Psoas muscle (tissue), 8 donors: ENCODE results near the gene SLC17A8. TPM values are rescaled to one million over a fixed set of nuclear protein-coding genes. Genes with fewer than 3 reads are reported as not detected.

ENCODE experiments used
- ATAC-seq, 4 donors: fragments of 200-7000 bp; cut with Tn5 transposase; one replicate each; pipeline ENCODE4 v1.9.1; 2020; ENCODE audit warnings: moderate library complexity in 3 of 4, mild to moderate bottlenecking in 2 of 4
- DNase-seq, 2 donors: peaks; one replicate each; pipeline ENCODE4 v3.0.0-alpha.2; 2020
- H3K27ac ChIP-seq: fragments of 200-600 bp; one replicate; pipeline ENCODE4 v1.8.0; 2022
- H3K27me3 ChIP-seq, 3 donors: fragments of 200-600 bp in 1 of 3; one replicate each; pipeline versions ENCODE4 v1.6.1 to v1.8.0; 2013 to 2022; ENCODE audit warnings: low read length in 2 of 3, mild to moderate bottlenecking in 2 of 3, moderate library complexity in 1 of 3; ENCODE audit not compliant: insufficient read depth in 3 of 3
- H3K36me3 ChIP-seq, 2 donors: fragments of 200-600 bp in 1 of 2; one replicate each; pipeline versions ENCODE4 v1.6.1 to v1.8.0; 2013 to 2022; ENCODE audit warnings: low read depth in 1 of 2, mild to moderate bottlenecking in 1 of 2, moderate library complexity in 1 of 2; ENCODE audit not compliant: insufficient read depth in 1 of 2
- H3K4me1 ChIP-seq: fragments of 200-600 bp; one replicate; pipeline ENCODE4 v1.8.0; 2022
- H3K4me3 ChIP-seq: fragments of 200-600 bp; one replicate; pipeline ENCODE4 v1.8.0; 2022; ENCODE audit warnings: mild to moderate bottlenecking
- H3K9me3 ChIP-seq: fragments of 200-600 bp; one replicate; pipeline ENCODE4 v1.8.0; 2022
- WGBS, 3 donors: extraction: QIAGEN DNeasy Blood & Tissue Kit; methylation state at CpG; one replicate each; pipeline versions ENCODE4 v1.1.6 to v1.1.7; 2013; 5-methylcytosine and 5-hydroxymethylcytosine counted together
- intact Hi-C, 2 donors: fragments of 100-400 bp; cut with DNase I; formaldehyde crosslinking; loops; one replicate each; pipeline versions ENCODE4 v1.11.0 to v1.14.2; 2022
- polyA plus RNA-seq, 3 donors: library from polyadenylated mRNA; stranded (reverse); fragments of 200-250 nt; gene quantifications; one replicate each; pipeline ENCODE4 v1.2.3, GENCODE V29; 2013
- total RNA-seq, 4 donors: library from RNA; stranded (reverse); fragmentation: NEBNext Ultra II Directional in 2 of 4; extraction: Animal tissue kit (Norgen Biotek cat#: 25700) in 2 of 4; gene quantifications; one replicate each; pipeline versions ENCODE4 v1.2.1 to v1.2.4, GENCODE V29; 2021 to 2023
- TF ChIP-seq, protein P1 (sequence below): fragments of 200-600 bp; IDR thresholded peaks from one replicate; pipeline ENCODE4 v1.8.0; 2022; ENCODE audit warnings: antibody characterized with exemption
- donor health status: healthy with polysubstance abuse.
- donor health status: DM: no; HTN: no; CAD: no; lungs with moderate emphysema.
- donor health status: Bipolar disorder and iron deficiency.
- donor health status: healthy.
- donor health status: DM: yes; HTN: yes; CAD: no.
- donor health status: DM: no; HTN: no; CAD: no.
- donor health status: DM: no; HTN: no; CAD: no.
- donor health status: DM: yes; HTN: yes; CAD: no.

The SLC17A8 gene
- total and polyA plus RNA-seq, 7 donors = 0.08 TPM; not detected in 6

DNA sequence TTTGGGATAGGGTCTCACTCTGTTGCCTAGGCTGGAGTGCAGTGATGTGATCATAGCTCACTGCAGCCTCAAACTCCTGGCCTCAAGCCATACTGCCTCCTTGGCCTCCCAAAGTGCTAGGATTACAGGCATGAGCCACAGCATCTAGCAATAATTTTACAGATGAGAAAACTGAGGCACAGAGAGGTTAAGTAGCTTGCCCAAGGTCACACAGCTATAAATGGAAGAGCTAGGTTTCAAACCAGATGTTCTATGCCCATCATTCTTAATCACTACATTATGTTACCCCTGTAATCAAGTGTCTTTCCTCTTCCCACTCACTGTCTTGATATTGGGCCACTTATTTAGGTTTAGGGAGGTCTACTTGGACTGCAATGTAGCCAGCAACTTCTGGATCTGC, 3.6 kb downstream of the SLC17A8 start:
- intact Hi-C loops = no loop called here
- ATAC-seq (no peak), DNase-seq (no peak)
- Histone ChIP-seq H3K9me3 (no peaks in the 10 kb centered on the region), H3K27ac (no peak overlapping the region), H3K4me1 (no peaks in the 10 kb centered on the region), H3K4me3 (no peak overlapping the region), H3K27me3 (peaks cover 0 to 6% (median 2%) of the 10 kb centered on the region in 3 donors), H3K36me3 (no peaks in the 10 kb centered on the region)
- TF ChIP-seq, protein P1, sequence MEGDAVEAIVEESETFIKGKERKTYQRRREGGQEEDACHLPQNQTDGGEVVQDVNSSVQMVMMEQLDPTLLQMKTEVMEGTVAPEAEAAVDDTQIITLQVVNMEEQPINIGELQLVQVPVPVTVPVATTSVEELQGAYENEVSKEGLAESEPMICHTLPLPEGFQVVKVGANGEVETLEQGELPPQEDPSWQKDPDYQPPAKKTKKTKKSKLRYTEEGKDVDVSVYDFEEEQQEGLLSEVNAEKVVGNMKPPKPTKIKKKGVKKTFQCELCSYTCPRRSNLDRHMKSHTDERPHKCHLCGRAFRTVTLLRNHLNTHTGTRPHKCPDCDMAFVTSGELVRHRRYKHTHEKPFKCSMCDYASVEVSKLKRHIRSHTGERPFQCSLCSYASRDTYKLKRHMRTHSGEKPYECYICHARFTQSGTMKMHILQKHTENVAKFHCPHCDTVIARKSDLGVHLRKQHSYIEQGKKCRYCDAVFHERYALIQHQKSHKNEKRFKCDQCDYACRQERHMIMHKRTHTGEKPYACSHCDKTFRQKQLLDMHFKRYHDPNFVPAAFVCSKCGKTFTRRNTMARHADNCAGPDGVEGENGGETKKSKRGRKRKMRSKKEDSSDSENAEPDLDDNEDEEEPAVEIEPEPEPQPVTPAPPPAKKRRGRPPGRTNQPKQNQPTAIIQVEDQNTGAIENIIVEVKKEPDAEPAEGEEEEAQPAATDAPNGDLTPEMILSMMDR = no peak

DNA sequence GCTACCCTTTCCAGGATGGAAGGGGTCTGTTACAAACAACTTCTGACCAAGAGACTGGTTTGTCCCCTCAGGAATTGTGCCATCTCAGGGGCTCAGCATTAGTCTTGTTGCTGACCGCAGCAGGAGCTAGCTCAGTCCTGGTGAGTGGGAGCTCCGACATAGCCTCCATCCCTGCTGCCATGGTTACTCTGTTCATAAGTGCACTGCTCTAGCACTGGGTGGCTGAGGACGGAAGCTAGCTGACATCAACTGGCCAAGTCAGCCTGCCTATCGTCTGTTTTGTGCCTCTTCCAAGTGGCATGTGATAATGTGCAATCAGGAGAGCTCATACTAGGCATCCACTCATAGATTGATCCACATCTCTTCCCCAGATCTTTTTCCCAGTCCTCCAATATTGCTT, 7.5 kb downstream of the SLC17A8 start:
- TF ChIP-seq, protein P1 = no peak
- WGBS, 3 donors = 66 to 82% (median 67%) methylated on average over 4 of the region's 4 CpGs
- no peak overlapping the region for H3K27ac ChIP-seq

DNA sequence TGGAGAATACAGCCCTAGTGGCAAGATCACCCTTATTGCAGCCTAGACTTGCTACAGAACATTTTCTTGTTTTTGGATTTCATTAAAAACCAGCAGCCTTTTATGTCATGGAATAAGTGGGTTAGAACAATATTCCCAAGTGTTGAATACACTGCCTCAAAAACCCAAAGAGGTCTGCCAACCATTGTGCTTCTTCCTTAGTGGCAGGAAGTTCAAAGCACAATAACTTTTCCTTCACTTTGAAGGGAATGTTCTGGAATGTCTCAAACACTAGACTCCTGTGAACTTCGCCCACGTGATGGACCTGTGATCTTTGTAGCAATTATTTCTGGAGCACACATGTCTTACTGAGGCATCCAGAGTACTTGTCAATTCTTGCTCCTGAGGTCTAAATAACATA, 8.5 kb downstream of the SLC17A8 start:
- no peak overlapping the region for H3K4me3 ChIP-seq
- no peak for ATAC-seq
- no peaks in the 10 kb centered on the region for H3K9me3 ChIP-seq
- H3K27ac ChIP-seq = no peak overlapping the region
- 65 to 77% (median 73%) methylated on average over 2 of the region's 2 CpGs for WGBS, 3 donors
- H3K27me3 ChIP-seq = no peaks in the 10 kb centered on the region
- H3K36me3 ChIP-seq = no peaks in the 10 kb centered on the region
- TF ChIP-seq, protein P1 = no peak
- intact Hi-C loops = no loop called here
- no peak for DNase-seq
- no peaks in the 10 kb centered on the region for H3K4me1 ChIP-seq

More for the DNA sequence above, 7.5 kb downstream of the SLC17A8 start:
- Histone ChIP-seq H3K27me3 (no peaks in the 10 kb centered on the region), H3K4me1 (no peaks in the 10 kb centered on the region), H3K9me3 (no peaks in the 10 kb centered on the region), H3K4me3 (no peak overlapping the region), H3K36me3 (no peaks in the 10 kb centered on the region)
- ATAC-seq = no peak
- DNase-seq = no peak
- intact Hi-C loops = no loop called here

DNA sequence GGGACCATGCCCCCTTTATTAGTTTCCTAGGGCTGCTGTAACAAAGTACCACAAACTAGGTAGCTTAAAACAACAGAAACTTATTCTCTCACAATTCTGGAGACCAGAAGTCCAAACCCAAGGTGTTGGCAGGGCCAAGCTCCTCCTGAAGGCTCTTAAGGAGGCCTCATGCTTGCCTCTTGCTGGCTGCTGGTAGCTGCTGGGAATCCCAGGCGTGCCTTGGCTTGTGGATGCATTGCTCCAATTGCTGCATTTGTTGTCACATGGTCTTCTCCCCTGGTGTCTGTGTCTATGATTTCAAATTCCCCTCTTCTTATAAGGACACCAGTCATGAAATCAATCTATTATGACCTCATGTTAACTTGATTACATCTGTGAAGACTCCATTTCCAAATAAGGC, 11.2 kb downstream of the SLC17A8 start:
- H3K4me3 ChIP-seq = no peak overlapping the region
- intact Hi-C loops = no loop called here

DNA sequence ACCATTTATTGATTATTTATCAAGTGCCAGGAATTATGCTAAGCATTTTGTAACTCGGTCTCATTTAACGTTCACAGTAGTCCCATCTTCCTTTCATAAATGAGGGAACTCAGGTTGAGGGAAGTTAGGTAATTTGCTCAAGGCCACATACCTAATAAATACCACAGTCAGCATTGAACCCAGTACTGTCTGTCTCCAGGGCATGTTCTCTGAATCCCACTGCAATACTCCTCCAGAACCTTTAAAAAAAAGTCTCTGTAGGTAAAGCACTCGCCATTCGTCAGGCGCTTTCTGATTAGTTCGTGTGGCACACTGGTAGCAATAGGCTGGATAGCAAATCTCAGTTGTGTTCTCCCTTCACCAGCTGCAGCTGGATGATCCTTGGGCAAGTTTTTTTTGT, 14.3 kb downstream of the SLC17A8 start:
- Histone ChIP-seq H3K4me3 (no peak overlapping the region), H3K27ac (no peak overlapping the region), H3K4me1 (no peaks in the 10 kb centered on the region), H3K9me3 (no peaks in the 10 kb centered on the region), H3K36me3 (no peaks in the 10 kb centered on the region), H3K27me3 (no peaks in the 10 kb centered on the region)
- intact Hi-C loops = no loop called here
- DNase-seq (no peak), ATAC-seq (no peak)
- 79 to 84% (median 81%) methylated on average over 6 of the region's 6 CpGs for WGBS, 3 donors
- TF ChIP-seq, protein P1 = no peak

More for the DNA sequence above, 11.2 kb downstream of the SLC17A8 start:
- no peak for ATAC-seq
- no peaks in the 10 kb centered on the region for H3K9me3 ChIP-seq
- H3K4me1 ChIP-seq = no peaks in the 10 kb centered on the region
- WGBS, 3 donors = 76 to 88% (median 85%) methylated on average over 1 of the region's 1 CpG
- DNase-seq = no peak
- no peak overlapping the region for H3K27ac ChIP-seq
- no peaks in the 10 kb centered on the region for H3K27me3 ChIP-seq
- no peaks in the 10 kb centered on the region for H3K36me3 ChIP-seq
- TF ChIP-seq, protein P1 = no peak
